GM18907 (cell line): ENCODE data around the gene VTI1A.

Experiments used
- ATAC-seq: cut with Tn5 transposase; IDR thresholded peaks from one replicate; pipeline ENCODE4 v1.9.1; 2021; ENCODE audit warnings: mild to moderate bottlenecking, moderate library complexity; ENCODE audit not compliant: unreplicated experiment

VTI1A gene

DNA sequence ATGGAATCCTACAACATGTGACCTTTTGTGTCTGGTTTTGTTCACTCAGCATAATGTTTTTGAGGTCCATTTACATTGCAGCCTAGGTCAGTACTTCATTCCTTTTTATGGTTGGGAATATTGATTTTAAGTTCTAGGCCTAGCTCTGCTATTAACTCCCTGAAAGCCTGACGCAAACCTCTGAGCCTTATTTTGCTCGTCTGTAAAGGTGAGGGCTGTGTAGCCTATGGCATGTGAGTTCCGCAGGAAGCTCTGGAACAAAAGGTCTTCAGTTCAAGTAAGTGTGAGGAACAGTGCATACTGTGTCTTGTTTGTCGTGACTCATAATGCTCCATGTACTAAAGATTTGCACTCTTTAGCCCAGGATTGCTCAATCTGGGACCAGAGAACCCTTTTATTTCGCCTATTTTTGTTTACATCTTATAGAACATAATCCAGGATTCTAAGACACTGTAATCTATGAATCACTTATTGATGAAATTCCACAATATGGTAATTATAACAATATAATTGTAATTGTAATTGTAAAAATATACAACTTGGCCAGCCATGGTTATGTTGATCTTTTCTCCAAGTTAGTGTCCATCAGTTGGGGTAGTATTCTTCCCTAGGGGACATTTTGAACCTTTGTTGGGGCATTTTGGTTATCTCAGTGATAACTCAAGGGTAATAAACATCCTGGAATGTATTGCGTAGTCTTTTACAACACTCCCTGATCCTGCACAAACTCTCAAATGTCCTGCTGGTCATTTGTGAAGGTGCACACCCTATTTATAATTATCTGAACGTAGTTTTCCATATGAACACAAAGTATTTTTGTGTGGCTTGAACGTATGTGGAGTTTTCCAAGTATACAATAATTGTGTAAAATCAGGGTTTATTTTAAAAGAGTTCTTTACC lies 184.7 kb downstream of the VTI1A start:
- ATAC-seq, result no peak

DNA sequence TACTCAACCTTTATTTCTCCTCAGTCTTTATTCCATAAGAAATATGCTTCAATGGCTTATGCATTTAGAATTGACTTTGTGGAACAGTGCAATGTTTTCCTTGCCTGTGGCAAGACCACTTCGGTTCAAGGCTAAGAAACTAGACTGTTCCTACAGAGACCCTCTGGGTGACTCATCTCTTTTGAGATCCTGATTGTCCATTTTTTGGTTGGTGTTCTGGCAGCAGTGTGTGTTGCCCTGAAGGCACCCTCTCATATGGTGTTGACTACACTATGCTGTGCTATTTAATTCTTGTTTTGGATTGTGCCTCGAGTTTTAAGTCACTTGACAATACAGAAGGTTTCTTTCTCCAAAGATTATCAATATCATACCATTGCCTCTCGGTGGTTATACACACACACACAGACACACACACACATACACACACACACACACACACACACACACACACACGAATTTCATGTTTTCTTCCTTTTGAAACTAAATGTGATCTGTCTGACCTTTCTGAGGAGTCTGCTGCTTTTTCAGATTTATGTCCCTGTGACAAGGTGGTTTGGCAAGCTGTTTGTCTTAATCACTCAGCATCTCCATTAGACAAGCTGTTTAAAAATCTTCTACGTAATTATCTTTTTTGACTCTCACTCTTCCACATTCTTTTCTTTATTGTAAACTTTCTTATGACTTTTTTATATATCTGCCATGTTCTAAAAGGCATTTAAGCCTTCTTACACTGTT lies 187.2 kb downstream of the VTI1A start:
- no peak for ATAC-seq

DNA sequence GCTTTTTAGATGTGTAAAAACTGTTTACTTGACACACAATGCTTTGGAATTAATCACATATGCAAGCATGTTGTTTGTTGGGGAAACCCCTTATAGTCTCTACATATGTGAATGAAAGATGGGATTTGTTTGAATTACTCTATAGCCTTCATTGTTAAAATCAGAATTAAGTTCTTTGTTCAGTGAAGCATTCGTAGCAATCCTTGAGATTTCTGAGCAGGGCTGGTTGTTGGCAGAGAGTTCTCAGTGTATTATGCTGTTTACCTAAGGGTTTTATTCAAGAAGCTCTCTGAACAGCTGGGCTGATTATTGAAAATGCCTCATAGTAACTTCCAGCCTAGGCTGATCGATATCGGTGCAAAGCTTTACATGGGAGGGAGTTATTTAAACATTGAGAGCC lies 190.9 kb downstream of the VTI1A start:
- ATAC-seq, result no peak

DNA sequence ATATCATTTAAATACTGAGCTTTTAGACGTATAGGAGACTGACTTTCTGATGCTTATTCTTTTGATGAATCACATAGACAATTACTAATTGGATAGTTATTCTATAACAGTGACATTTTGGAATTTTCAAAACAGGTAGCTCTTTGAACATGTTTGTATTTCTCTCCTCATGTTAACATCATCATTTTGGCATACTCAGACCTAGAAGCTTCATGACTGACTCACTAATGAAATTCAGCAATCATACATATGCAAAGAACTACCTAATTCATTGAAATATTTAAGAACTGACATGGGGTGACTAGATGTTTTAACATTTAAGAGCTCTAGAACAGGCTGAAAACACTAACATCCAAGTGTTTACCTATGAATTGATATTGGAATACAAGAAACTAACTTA lies 192.3 kb downstream of the VTI1A start:
- no peak for ATAC-seq

DNA sequence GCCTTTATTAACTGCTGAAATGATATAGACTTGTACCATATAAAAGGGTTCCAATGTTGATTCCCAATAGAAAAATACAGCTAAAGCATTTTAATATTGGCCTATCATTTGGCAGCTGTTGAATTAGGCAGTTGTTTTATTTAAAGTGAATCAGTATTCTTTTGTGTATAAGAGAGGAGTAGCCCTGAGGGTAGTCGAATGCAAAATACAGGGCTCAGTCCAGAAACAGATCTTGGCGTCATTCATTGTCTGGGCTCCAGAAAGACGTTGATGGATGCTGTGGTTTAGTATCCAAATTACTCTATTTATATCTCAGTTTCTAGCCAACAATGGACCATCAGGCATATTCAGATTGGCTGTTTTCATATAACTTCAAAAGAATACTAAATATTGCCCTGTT lies 193.6 kb downstream of the VTI1A start:
- no peak for ATAC-seq

DNA sequence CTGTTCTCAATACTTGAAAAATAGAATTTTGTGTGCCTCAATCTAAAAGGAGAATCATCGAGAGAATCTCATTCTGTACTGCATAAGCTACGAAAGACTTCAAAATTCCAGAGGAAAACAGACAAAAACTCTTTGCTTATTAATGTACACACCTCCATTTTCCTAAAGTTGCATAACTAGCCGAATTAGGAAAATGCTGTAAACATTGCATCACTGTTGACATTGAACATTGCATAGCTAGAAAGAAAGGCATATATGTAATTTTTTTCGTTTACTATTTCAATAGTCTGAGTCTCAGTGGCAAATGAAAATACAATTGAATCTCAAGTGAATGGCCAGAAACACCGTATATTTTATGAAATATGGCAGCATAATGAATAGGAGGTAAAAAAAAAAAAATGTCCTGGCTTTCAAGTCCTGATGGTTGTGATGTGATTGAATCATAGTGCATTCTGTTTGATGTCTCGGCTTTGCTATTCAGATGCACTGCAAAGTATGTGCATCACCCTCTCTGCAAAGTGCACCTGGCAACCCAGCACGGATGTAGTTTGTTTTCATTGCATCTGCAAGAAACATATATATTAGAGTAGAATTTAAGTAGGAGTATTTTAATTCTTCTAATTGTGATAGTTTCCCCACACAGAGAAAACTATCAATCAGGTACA lies 196.7 kb downstream of the VTI1A start:
- ATAC-seq, result no peak

DNA sequence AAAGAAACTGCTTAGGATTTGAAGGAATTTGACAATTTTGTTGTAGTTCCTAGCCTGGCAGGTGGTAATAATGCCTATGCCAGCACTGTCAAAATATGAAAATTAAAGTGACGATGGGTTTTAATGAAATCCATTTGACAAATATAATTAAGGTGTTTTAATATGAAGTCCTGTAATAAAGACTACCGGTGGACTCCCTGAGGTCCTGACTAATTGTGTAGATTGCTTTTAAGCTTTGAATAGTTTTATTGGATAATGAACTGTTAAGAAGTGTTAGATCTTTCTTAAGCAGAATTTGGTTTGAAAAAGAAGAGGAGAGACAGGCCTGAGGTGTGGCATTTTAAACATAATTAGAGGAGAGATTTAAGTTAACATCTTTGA lies 197.2 kb downstream of the VTI1A start:
- no peak for ATAC-seq

DNA sequence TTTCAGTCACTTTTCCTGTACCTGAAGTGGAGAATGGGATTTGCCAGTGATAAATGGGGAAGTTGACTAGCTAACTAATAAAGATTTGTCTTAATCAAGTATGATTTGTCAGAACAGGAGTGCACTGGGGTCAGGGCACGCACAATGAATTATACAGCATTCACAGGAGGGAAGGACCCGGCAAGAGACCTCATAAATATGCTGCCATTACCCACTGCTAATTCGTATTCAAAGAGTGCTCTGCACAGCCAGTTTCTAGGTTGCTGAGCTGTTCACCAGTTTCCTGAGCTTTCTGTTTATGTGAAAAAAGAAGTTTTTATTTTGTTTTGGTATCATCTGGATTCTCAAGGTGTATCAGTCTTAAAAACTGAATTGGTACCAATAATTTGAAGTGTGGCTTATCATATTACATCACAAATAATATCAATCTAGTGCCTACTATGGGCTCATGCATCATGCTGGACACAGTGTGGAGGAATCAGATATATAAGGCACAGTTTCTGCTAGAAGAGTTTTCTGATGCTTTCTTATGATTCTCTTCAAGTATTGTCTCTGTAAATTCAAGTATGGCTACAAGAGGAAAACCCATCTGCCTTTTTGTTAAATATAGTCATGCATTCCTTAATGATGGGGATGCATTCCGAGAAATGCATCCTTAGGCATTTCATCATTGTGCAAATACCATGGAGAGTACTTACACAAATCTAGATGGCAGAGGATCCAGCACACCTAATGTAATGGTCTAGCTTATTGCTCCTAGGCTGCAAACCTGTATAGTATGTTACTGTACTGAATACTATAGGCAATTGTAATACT lies 202.2 kb downstream of the VTI1A start:
- no peak for ATAC-seq

DNA sequence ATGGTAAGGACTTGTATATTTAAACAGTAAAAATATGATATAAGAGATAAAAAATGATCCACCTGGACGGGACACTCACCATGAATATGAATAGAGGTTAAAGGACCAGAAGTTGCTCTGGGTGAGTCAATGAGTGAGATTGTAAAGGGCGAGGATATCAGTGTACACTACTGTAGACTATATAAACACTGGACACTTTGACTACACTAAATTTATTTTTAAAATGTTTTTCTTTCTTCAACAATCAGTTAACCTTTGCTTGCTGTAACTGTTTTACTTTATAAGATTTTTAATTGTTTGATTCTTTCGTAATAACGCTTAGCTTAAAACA lies 202.8 kb downstream of the VTI1A start:
- no peak for ATAC-seq

DNA sequence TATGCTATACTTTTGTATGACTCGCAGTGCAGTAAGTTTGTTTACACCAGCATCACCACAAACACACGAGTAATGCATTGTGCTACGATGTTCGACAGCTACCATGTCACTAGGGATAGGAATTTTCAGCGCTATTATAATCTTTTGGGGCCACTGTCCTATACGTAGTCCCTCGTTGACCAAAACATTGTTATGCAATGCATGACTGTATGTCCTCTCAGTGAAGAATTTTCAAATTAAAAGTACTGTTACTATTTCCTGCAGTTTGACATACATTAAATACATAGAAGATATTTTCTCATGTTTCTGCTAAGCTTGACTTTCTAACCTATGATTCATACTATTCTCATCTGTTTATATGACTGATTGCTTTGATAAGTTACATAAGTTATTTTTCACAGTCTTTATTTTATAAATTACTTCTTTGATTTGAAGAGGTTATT lies 203.6 kb downstream of the VTI1A start:
- no peak for ATAC-seq

DNA sequence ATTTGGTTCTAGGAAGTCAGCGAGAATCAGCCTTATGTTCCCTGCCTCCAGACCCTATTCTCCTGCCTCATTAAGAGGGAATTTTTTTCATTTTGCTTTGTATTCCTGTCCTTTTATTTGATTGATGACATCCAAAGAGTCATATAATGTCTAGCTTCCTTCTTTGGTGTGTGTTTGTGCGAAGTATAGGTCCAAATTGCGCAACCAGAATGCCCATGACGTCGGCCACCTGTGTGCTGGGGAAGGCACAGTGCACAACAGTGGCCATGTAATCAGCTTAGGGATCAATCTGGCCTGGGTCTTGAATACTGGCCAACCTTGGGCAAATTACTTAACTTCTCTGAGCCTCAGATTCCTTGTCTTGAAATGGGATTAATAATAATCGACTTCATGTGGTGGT lies 206.2 kb downstream of the VTI1A start:
- ATAC-seq, result no peak

DNA sequence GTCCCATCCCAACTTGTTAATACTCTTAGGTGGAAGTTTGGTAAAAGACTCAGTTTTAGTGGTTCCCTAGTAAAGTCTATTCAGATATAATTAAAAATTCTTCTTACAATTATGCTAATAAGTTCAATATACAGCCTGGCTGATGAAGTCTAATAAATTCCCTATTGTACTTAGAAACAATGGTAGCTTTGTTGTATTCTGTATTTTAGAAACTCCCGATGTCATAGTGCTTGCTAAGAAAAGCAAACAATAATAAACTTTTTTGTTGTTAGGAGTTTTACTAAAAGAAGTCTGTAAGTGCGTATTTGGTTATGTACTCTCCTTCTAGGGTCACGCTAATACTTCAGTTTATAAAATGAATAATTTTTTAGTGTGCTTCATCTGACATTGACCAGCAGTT lies 206.8 kb downstream of the VTI1A start:
- ATAC-seq, result no peak

DNA sequence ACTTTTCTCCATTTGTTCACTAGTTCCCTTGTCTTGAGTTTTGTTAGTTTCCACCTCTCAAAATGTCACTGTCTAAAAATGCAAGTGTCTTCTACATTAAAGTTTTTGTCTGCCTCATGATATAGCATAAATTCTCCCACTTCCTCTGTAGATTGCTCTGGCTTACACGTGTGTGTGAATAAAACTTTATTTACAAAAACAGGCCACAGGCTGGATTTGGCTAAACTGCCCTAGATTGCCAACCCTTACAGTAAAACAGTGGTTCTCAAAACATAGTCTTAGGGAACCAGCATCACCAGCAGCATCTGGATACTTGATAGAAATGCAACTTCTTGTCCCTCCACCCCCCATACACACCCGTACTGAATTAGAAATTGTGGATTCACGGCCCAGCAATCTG lies 207.8 kb downstream of the VTI1A start:
- no peak for ATAC-seq

DNA sequence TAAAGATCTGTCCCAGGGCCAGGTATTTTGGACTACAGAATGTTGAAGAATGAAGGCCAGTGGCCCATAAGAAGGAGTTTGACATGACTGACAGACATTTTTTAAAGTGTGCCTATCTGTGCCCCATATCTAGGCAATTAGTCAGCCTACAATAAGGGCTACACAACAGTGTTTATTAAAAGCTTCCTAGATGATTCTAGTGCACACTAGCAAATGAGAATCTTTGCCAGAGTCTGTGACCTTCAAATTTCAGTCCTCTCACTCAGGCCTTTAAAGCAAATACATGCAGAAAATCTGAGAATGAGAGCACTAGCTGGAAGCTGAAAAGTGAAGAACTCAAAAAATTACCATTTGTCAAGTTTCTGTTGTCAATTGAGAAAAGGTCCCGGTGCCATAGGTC lies 208.7 kb downstream of the VTI1A start:
- ATAC-seq, result no peak

DNA sequence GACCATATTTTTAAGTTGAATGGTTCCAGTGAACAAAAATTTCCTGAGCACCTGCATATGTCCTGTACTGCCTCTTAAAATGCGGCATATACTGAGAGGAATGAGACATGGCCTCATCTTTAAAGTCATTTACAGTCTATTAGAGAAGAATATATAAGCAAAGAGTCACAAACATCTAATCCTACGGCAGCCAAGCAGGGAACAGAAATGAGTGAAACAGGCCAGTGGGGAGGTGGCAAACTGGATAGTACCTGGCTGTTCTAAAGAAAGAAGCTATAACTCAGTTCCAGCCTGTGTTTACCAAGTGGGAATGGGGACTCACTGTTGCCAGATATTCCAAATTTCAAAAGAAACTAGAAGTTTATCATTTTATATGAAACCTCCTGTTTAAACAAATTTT lies 211.4 kb downstream of the VTI1A start:
- ATAC-seq, result no peak

DNA sequence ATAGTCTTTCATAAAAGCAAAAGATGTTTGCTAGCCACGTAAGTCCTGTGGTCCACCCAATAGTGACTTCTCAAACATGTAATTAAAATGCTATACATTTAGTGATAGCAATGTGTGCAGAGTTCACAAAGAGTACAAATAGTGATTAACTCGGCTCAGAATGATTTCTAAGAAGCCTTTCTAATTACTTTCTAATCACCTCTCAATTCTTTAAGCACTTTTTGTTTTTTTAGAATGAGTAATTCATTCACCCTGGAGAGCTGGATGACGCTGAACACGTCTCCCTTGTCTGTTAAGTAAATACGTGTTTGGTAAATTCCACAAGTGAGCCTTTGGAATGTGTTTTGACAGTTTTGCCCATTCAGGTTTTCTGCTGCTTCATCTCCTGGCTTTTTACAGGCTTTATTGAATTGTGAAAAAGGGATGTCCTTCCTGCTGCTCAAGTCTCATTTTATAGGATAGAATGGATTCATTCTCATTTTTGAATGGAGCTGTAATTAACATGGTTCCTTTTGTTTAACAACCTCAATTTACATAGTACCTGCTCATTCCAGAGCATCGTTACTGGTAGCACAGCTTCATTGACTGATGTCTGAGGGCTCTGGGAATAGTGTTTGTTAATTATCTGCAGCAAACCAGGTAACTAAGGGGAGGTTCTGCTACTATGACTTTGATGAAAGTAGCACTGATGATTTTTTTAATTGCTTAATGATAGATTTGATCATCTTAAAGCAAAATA lies 212.1 kb downstream of the VTI1A start:
- no peak for ATAC-seq

DNA sequence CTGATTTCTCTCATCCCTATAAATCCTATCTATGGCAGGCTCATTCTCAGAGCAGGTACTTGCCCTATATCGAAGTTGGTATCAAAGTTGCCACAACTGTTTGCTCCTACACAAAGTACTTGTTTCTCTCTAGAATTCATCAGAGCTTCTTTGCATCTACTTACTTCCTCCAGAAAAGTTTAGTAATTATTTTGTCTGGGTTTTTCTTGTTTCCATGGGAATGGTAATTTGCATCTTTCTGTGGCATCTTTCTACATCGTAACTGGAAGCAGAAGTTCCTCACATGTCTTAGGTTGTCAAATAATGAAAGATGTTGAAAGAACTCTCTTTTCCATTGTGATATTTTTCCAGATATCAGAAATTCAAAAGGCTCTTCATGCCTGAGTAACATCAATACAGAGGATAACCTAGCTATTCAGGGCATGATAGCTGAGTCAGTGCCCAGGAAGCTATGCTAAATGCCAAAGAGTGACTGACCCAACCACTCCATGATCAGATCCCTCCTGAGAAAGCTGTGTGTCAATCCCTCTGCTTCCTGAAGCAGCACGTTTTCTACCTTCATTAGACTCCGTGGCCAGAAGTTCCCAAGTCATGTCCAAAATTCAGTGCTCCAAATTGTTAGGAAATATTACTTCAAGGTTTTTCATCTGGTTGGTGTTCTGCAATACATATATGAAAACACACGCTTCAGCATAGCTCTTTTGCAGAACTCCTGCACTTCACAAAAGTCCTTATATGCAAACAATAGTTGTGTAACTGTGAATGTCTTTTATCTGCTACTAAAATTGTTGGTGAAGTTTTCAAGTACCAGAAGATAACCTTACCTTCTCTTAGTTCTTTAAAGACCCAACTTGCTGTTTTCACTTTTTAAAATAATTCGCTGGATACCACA lies 216.5 kb downstream of the VTI1A start:
- no peak for ATAC-seq

DNA sequence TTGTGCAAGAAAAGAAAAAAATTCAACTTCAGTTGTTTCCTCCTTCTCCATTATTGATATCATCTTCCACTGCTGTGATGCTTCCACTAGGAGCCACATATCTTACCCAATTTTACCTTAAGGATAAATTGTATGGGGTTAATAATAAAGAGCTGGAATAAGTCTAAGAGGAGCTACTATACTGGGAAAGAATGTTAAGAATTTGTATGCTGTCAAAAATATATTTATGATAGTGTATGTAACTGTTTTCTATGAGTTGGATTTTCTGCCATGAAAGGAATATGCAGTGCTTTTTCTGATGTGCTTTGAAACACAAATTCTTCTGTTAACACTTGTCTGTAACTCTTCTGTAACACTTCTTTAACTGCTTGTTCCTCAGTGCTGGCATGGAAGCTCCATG lies 219.1 kb downstream of the VTI1A start:
- ATAC-seq, result no peak

DNA sequence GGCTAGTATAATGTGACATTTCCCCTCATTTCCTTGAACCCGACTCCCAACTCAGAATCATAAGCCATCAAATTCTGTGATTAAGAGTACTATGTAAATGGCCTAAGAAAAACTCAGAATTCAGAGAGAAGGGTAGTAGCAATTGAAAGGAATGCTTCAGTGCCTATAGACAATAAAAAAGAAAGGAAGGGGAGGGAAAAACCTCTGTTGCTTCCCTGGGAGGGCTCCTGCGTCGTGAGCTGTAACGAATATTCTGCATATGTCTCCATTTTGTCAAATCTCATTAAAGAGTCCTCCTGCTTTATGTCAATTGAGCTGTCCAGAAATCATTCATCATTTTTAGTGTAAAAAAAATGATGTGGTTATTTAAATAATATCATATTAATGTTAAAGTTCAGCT lies 223.0 kb downstream of the VTI1A start:
- ATAC-seq, result no peak
